ENCODE data around the gene CD63. TPM values are rescaled to one million over a fixed set of nuclear protein-coding genes. Genes with fewer than 3 reads are reported as not detected.
A peak's percentile ranks its signal among the peaks of the same experiment; 100 is the strongest.

The CD63 gene
- total RNA-seq, 1 experiment from 2014 or later: 879 TPM

DNA sequence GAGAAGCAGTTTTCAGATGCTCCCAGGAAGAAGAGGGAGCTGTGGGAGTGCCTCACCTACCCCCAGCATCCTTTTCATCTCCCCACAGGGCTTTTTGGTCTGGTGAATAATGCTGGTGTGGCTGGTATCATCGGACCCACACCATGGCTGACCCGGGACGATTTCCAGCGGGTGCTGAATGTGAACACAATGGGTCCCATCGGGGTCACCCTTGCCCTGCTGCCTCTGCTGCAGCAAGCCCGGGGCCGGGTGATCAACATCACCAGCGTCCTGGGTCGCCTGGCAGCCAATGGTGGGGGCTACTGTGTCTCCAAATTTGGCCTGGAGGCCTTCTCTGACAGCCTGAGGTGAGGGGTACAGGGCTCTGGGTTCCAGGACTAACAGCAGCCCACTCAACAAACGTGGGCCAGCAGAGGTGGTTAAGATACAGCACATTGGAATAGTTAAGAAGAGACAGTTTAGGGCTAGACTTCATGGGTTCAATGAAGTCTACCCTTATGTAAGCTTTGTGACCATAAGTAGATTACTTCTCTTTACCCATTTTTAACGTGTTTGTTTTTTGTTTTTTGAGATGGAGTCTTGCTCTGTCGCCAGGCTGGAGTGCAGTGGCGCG lies 7.1 kb downstream of the CD63 start:
- DNase-seq (ENCODE audit: low read depth, low spot score): no peak
- H3K27me3 ChIP-seq (ENCODE audit: control insufficient read depth, insufficient read depth, low read length): no peaks in the 10 kb centered on the region
- H3K4me3 ChIP-seq (ENCODE audit: low read depth in 2 of 2, low read length in 2 of 2): no peak overlapping the region
- CTCF ChIA-PET: interaction anchor here (0.6 to 1.2 kb wide), 2 partner anchors 40 to 63 kb away, joined by 3 to 9 read pairs; a partner anchor contains a TSS
- H3K4me1 ChIP-seq (ENCODE audit: control insufficient read depth, insufficient read depth, low read length): peaks cover 35% of the 10 kb centered on the region
- no TSS peak for BruUV-seq (replicated peaks)
- intact Hi-C loops (cut with micrococcal nuclease; ENCODE audit: unreplicated experiment) (loop anchor here (2.0 to 10.0 kb wide), 3 partner anchors 41 to 527 kb away; a partner anchor contains a TSS), in situ Hi-C loops (cut with HindIII; ENCODE audit: low pct_unique_long_range_greater_than_20kb, low sequenced_read_pairs) (no loop called here)
- ATAC-seq: peak; percentile 18
- no peak overlapping the region for H3K27ac ChIP-seq (ENCODE audit: low read length)
- POLR2A ChIA-PET: interaction anchor here (0.6 kb wide), 1 partner anchor 8 kb away, joined by 3 read pairs; no protein-coding TSS in a partner anchor
- TF ChIP-seq SIN3A (IDR thresholded peaks at IDR 0.05; ENCODE audit: borderline replicate concordance, insufficient read depth, low read depth, low read length) (no peak), POLR2AphosphoS5 (IDR thresholded peaks at IDR 0.05; ENCODE audit: low read depth, low read length) (no peak), TCF7L2 (IDR thresholded peaks at IDR 0.05; ENCODE audit: low read depth, low read length) (no peak)
- TF ChIP-seq, protein P1, sequence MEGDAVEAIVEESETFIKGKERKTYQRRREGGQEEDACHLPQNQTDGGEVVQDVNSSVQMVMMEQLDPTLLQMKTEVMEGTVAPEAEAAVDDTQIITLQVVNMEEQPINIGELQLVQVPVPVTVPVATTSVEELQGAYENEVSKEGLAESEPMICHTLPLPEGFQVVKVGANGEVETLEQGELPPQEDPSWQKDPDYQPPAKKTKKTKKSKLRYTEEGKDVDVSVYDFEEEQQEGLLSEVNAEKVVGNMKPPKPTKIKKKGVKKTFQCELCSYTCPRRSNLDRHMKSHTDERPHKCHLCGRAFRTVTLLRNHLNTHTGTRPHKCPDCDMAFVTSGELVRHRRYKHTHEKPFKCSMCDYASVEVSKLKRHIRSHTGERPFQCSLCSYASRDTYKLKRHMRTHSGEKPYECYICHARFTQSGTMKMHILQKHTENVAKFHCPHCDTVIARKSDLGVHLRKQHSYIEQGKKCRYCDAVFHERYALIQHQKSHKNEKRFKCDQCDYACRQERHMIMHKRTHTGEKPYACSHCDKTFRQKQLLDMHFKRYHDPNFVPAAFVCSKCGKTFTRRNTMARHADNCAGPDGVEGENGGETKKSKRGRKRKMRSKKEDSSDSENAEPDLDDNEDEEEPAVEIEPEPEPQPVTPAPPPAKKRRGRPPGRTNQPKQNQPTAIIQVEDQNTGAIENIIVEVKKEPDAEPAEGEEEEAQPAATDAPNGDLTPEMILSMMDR (IDR thresholded peaks at IDR 0.05): no peak
- TF ChIP-seq, protein P2, sequence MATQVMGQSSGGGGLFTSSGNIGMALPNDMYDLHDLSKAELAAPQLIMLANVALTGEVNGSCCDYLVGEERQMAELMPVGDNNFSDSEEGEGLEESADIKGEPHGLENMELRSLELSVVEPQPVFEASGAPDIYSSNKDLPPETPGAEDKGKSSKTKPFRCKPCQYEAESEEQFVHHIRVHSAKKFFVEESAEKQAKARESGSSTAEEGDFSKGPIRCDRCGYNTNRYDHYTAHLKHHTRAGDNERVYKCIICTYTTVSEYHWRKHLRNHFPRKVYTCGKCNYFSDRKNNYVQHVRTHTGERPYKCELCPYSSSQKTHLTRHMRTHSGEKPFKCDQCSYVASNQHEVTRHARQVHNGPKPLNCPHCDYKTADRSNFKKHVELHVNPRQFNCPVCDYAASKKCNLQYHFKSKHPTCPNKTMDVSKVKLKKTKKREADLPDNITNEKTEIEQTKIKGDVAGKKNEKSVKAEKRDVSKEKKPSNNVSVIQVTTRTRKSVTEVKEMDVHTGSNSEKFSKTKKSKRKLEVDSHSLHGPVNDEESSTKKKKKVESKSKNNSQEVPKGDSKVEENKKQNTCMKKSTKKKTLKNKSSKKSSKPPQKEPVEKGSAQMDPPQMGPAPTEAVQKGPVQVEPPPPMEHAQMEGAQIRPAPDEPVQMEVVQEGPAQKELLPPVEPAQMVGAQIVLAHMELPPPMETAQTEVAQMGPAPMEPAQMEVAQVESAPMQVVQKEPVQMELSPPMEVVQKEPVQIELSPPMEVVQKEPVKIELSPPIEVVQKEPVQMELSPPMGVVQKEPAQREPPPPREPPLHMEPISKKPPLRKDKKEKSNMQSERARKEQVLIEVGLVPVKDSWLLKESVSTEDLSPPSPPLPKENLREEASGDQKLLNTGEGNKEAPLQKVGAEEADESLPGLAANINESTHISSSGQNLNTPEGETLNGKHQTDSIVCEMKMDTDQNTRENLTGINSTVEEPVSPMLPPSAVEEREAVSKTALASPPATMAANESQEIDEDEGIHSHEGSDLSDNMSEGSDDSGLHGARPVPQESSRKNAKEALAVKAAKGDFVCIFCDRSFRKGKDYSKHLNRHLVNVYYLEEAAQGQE (IDR thresholded peaks at IDR 0.05; ENCODE audit: insufficient read depth in 1 of 2, low read depth in 2 of 2, low read length in 1 of 2): no peak
- peaks cover 8% of the 10 kb centered on the region for H3K36me3 ChIP-seq (ENCODE audit: control insufficient read depth, insufficient read depth, low read length)
- H3K9me3 ChIP-seq (ENCODE audit: control insufficient read depth, insufficient read depth, low read depth, low read length): no peaks in the 10 kb centered on the region

DNA sequence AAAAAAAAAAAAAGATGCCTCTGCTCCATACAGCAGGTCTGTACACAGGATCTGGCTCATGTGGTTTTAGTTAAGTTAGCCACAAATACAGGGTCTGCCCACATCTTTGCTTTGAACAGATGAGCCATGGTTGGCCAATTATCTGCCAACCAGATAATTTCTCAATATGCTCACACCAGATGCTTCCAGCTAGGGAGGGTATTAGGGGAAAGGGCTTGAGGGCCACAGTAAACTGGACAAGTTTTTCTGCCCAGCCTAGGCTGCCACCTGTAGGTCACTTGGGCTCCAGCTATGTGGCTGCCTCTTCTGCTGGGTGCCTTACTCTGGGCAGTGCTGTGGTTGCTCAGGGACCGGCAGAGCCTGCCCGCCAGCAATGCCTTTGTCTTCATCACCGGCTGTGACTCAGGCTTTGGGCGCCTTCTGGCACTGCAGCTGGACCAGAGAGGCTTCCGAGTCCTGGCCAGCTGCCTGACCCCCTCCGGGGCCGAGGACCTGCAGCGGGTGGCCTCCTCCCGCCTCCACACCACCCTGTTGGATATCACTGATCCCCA lies 7.8 kb downstream of the CD63 start:
- no peaks in the 10 kb centered on the region for H3K27me3 ChIP-seq (ENCODE audit: control insufficient read depth, insufficient read depth, low read length)
- H3K4me1 ChIP-seq (ENCODE audit: control insufficient read depth, insufficient read depth, low read length): peaks cover 31% of the 10 kb centered on the region
- ChIA-PET CTCF (interaction anchor here (0.5 to 1.2 kb wide), 3 partner anchors 17 to 44 kb away, joined by 3 to 9 read pairs (median 4); a partner anchor contains a TSS), POLR2A (interaction anchor here (0.7 kb wide), 1 partner anchor 1281 kb away, joined by 12 read pairs; no protein-coding TSS in a partner anchor)
- ATAC-seq (peak; percentile 88), DNase-seq (ENCODE audit: low read depth, low spot score) (peak; percentile 78)
- no TSS peak for BruUV-seq (replicated peaks)
- in situ Hi-C loops (cut with HindIII; ENCODE audit: low pct_unique_long_range_greater_than_20kb, low sequenced_read_pairs) (no loop called here), intact Hi-C loops (cut with micrococcal nuclease; ENCODE audit: unreplicated experiment) (loop anchor here (2.0 to 10.0 kb wide), 3 partner anchors 40 to 526 kb away; a partner anchor contains a TSS)
- H3K27ac ChIP-seq (ENCODE audit: low read length): no peak overlapping the region
- no peaks in the 10 kb centered on the region for H3K9me3 ChIP-seq (ENCODE audit: control insufficient read depth, insufficient read depth, low read depth, low read length)
- TF ChIP-seq SIN3A (IDR thresholded peaks at IDR 0.05; ENCODE audit: borderline replicate concordance, insufficient read depth, low read depth, low read length) (no peak), POLR2AphosphoS5 (IDR thresholded peaks at IDR 0.05; ENCODE audit: low read depth, low read length) (no peak; the same call in 1 of the 2 replicates), TCF7L2 (IDR thresholded peaks at IDR 0.05; ENCODE audit: low read depth, low read length) (no peak)
- TF ChIP-seq, protein P1 (IDR thresholded peaks at IDR 0.05): peak; percentile 88
- peaks cover 8% of the 10 kb centered on the region for H3K36me3 ChIP-seq (ENCODE audit: control insufficient read depth, insufficient read depth, low read length)
- no peak overlapping the region for H3K4me3 ChIP-seq (ENCODE audit: low read depth in 2 of 2, low read length in 2 of 2)
